ENCODE measurements around the gene NUMBL.
A peak's percentile ranks its signal among the peaks of the same experiment; 100 is the strongest.

NUMBL gene

GRCh38 chr19:40724855-40725254, 34.4 kb upstream of the NUMBL start:
- Histone ChIP-seq H3K4me3 (ENCODE audit: low read depth in 1 of 5, low read length in 5 of 5) (no peak overlapping the region), H3K27me3 (ENCODE audit: control insufficient read depth in 5 of 5, insufficient read depth in 4 of 5, low read length in 5 of 5) (no peaks in the 10 kb centered on the region), H3K9ac (ENCODE audit: low read length in 5 of 5) (no peak overlapping the region), H3K9me3 (ENCODE audit: control insufficient read depth in 5 of 5, low read length in 5 of 5) (no peaks in the 10 kb centered on the region), H3K4me1 (ENCODE audit: control insufficient read depth in 5 of 5, insufficient read depth in 5 of 5, low read length in 5 of 5) (peaks cover 5 to 28% (median 27%) of the 10 kb centered on the region in 5 donors), H3K36me3 (ENCODE audit: control insufficient read depth in 5 of 5, insufficient read depth in 5 of 5, low read length in 5 of 5) (peaks cover 5 to 60% (median 46%) of the 10 kb centered on the region in 5 donors), H3K27ac (ENCODE audit: low read depth, low read length) (no peak overlapping the region)

DNA sequence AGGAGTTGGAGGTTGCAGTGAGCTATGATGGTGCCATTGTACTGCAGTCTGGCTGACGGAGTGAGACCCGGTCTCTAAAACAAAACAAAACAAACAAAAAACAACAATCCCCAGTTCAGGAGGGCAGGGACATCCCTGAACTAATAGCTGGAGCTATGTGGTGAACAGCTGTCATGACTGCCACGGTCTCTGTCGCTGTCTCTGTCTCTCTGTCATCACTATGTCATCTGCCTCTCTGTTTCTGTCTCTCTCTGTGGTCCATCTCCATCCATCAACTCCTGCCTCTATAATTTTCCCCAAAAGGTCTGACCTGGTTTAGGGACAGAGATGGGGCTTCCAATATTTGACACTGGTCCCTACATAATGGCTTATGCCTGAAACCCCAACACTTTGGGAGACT, 33.9 kb upstream of the NUMBL start:
- H3K36me3 ChIP-seq (ENCODE audit: control insufficient read depth in 5 of 5, insufficient read depth in 5 of 5, low read length in 5 of 5), result peaks cover 5 to 56% (median 42%) of the 10 kb centered on the region in 5 donors
- no peak overlapping the region for H3K4me3 ChIP-seq (ENCODE audit: low read depth in 1 of 5, low read length in 5 of 5)
- no peak overlapping the region for H3K9ac ChIP-seq (ENCODE audit: low read length in 5 of 5)
- H3K27me3 ChIP-seq (ENCODE audit: control insufficient read depth in 5 of 5, insufficient read depth in 4 of 5, low read length in 5 of 5), result no peaks in the 10 kb centered on the region
- no peak overlapping the region for H3K27ac ChIP-seq (ENCODE audit: low read depth, low read length)
- H3K4me1 ChIP-seq (ENCODE audit: control insufficient read depth in 5 of 5, insufficient read depth in 5 of 5, low read length in 5 of 5), result peaks cover 5 to 33% (median 33%) of the 10 kb centered on the region in 5 donors
- no peaks in the 10 kb centered on the region for H3K9me3 ChIP-seq (ENCODE audit: control insufficient read depth in 5 of 5, low read length in 5 of 5)

DNA sequence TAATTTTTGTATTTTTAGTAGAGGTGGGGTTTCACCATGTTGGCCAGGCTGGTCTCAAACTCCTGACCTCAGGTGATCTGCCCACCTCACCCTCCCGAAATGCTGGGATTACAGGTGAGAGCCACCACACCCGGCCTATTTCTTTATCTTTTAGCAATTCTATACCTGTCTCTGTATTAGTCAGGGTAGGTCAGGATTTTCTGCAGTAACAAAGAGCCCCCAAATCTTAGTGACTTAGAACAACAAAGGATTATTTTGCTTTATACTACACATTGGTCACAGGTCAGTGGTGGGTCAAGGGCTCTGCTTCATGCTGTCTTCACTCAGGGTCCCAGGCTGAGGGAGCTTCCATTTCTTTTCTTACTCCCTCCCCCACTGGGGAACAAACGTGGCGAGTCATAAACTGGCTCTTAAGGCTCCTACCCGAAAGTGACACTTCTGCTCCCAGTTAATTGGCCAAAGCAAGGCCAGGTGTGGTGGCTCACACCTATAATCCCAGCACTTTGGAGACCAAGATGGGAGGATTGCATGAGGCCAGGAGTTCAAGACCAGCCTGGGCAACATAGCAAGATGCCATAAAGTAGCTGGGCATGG, 33.3 kb upstream of the NUMBL start:
- H3K4me1 ChIP-seq (ENCODE audit: control insufficient read depth in 5 of 5, insufficient read depth in 5 of 5, low read length in 5 of 5), result peaks cover 5 to 39% (median 38%) of the 10 kb centered on the region in 5 donors
- H3K9me3 ChIP-seq (ENCODE audit: control insufficient read depth in 5 of 5, low read length in 5 of 5), result no peaks in the 10 kb centered on the region
- H3K27ac ChIP-seq (ENCODE audit: low read depth, low read length), result no peak overlapping the region
- H3K36me3 ChIP-seq (ENCODE audit: control insufficient read depth in 5 of 5, insufficient read depth in 5 of 5, low read length in 5 of 5), result peaks cover 5 to 51% (median 39%) of the 10 kb centered on the region in 5 donors
- H3K27me3 ChIP-seq (ENCODE audit: control insufficient read depth in 5 of 5, insufficient read depth in 4 of 5, low read length in 5 of 5), result no peaks in the 10 kb centered on the region
- H3K4me3 ChIP-seq (ENCODE audit: low read depth in 1 of 5, low read length in 5 of 5), result no peak overlapping the region
- H3K9ac ChIP-seq (ENCODE audit: low read length in 5 of 5), result no peak overlapping the region

DNA sequence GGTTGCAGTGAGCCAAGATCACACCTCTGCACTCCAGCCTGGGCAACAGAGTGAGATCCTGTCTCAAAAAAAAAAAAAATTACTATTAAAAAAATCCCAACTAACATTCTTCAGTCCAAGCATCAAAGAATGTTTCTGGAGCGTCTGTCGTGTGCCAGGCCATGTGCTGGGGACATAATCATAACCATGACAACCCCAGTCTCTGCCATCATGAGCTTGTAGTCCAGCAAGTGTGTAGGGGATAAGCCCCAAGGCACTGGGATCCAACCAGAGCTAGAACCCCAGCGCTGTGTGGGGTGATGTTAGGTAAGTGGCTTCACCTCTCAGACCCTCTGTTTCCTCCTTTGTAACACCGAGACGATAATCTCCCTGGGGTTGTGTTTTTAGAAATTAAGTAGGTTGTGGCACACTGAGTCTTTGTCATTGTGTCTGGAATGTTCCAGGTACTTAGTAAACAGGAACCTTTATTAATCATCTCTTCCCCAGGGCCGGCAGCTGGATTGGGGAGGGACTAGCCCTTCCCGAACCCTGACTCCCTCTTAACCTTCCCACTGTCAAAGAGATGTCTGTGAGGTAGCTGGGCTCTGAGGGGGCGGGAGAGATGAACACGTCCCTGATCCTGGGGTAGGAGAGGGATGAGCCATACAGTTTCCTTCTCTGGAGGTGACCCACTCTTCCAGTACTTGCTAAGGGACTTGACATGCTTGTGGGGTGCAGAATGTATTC, 31.6 kb upstream of the NUMBL start:
- Histone ChIP-seq H3K36me3 (ENCODE audit: control insufficient read depth in 5 of 5, insufficient read depth in 5 of 5, low read length in 5 of 5) (peaks cover 5 to 38% (median 29%) of the 10 kb centered on the region in 5 donors), H3K9me3 (ENCODE audit: control insufficient read depth in 5 of 5, low read length in 5 of 5) (no peaks in the 10 kb centered on the region), H3K4me1 (ENCODE audit: control insufficient read depth in 5 of 5, insufficient read depth in 5 of 5, low read length in 5 of 5) (peaks cover 5 to 54% (median 53%) of the 10 kb centered on the region in 5 donors), H3K9ac (ENCODE audit: low read length in 5 of 5) (peak overlapping the region in 3 of 5 donors; percentile 41 to 63 (median 46)), H3K27ac (ENCODE audit: low read depth, low read length) (peak overlapping the region; percentile 99), H3K4me3 (ENCODE audit: low read depth in 1 of 5, low read length in 5 of 5) (peak overlapping the region in 4 of 5 donors; percentile 18 to 99 (median 44)), H3K27me3 (ENCODE audit: control insufficient read depth in 5 of 5, insufficient read depth in 4 of 5, low read length in 5 of 5) (no peaks in the 10 kb centered on the region)

DNA sequence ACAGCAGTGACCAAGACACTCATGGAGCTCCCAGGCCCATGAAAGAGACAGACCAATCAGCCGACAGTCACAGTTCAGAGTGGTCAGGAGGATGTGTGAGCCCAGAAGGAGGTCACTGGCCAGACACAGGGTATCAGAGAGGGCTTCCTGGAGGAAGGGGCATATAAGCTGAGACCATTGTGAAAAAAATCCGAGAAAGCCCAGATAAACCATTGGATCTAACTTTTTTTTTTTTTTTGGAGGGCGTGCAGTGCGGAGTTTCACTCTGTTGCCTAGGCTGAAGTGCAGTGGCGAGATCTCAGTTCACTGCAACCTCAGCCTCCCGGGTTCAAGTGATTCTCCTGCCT, 30.7 kb upstream of the NUMBL start:
- peaks cover 0 to 5% (median 0%) of the 10 kb centered on the region in 5 donors for H3K27me3 ChIP-seq (ENCODE audit: control insufficient read depth in 5 of 5, insufficient read depth in 4 of 5, low read length in 5 of 5)
- H3K27ac ChIP-seq (ENCODE audit: low read depth, low read length), result peak overlapping the region; percentile 99
- H3K4me3 ChIP-seq (ENCODE audit: low read depth in 1 of 5, low read length in 5 of 5), result peak overlapping the region; percentile 73 to 99 (median 97)
- H3K9me3 ChIP-seq (ENCODE audit: control insufficient read depth in 5 of 5, low read length in 5 of 5), result no peaks in the 10 kb centered on the region
- H3K9ac ChIP-seq (ENCODE audit: low read length in 5 of 5), result peak overlapping the region in 4 of 5 donors; percentile 73 to 100 (median 74)
- H3K4me1 ChIP-seq (ENCODE audit: control insufficient read depth in 5 of 5, insufficient read depth in 5 of 5, low read length in 5 of 5), result peaks cover 9 to 60% (median 57%) of the 10 kb centered on the region in 5 donors
- peaks cover under 1 to 31% (median 22%) of the 10 kb centered on the region in 5 donors for H3K36me3 ChIP-seq (ENCODE audit: control insufficient read depth in 5 of 5, insufficient read depth in 5 of 5, low read length in 5 of 5)

DNA sequence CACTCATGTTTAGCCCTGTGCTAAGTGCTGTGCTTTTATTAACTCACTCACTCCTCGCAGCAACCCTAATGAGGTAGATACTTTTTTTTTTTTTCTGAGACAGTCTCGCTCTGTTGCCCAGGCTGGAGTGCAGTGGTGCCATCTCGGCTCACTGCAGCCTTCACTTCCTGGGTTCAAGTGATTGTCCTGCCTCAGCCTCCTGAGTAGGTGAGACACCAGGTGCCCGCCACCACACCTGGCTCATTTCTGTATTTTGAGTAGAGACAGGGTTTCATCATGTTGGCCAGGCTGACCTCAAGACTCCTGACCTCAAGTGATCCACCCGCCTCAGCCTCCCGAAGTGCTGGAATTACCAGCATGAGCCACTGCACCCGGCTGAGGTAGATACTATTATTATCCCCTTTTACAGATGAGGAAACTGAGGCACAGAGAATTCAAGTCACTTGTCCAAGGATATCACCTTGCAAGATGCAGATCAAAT, 29.0 kb upstream of the NUMBL start:
- Histone ChIP-seq H3K27me3 (ENCODE audit: control insufficient read depth in 5 of 5, insufficient read depth in 4 of 5, low read length in 5 of 5) (peaks cover 0 to 8% (median 0%) of the 10 kb centered on the region in 5 donors), H3K4me3 (ENCODE audit: low read depth in 1 of 5, low read length in 5 of 5) (peak overlapping the region; percentile 73 to 99 (median 97)), H3K36me3 (ENCODE audit: control insufficient read depth in 5 of 5, insufficient read depth in 5 of 5, low read length in 5 of 5) (peaks cover 0 to 20% (median 12%) of the 10 kb centered on the region in 5 donors), H3K9me3 (ENCODE audit: control insufficient read depth in 5 of 5, low read length in 5 of 5) (no peaks in the 10 kb centered on the region), H3K9ac (ENCODE audit: low read length in 5 of 5) (peak overlapping the region; percentile 95 to 100 (median 99)), H3K27ac (ENCODE audit: low read depth, low read length) (peak overlapping the region; percentile 99), H3K4me1 (ENCODE audit: control insufficient read depth in 5 of 5, insufficient read depth in 5 of 5, low read length in 5 of 5) (peaks cover 21 to 77% (median 72%) of the 10 kb centered on the region in 5 donors)

- H3K27me3 ChIP-seq (ENCODE audit: control insufficient read depth in 5 of 5, insufficient read depth in 4 of 5, low read length in 5 of 5), result peaks cover 0 to 8% (median 0%) of the 10 kb centered on the region in 5 donors
- peak overlapping the region; percentile 86 to 99 (median 97) for H3K4me3 ChIP-seq (ENCODE audit: low read depth in 1 of 5, low read length in 5 of 5)
- H3K4me1 ChIP-seq (ENCODE audit: control insufficient read depth in 5 of 5, insufficient read depth in 5 of 5, low read length in 5 of 5), result peaks cover 23 to 82% (median 77%) of the 10 kb centered on the region in 5 donors
- peak overlapping the region; percentile 99 for H3K27ac ChIP-seq (ENCODE audit: low read depth, low read length)
- peak overlapping the region; percentile 95 to 100 (median 99) for H3K9ac ChIP-seq (ENCODE audit: low read length in 5 of 5)
- no peaks in the 10 kb centered on the region for H3K9me3 ChIP-seq (ENCODE audit: control insufficient read depth in 5 of 5, low read length in 5 of 5)
- H3K36me3 ChIP-seq (ENCODE audit: control insufficient read depth in 5 of 5, insufficient read depth in 5 of 5, low read length in 5 of 5), result peaks cover 0 to 15% (median 7%) of the 10 kb centered on the region in 5 donors
These were observed 28.4 kb upstream of the NUMBL start for GRCh38 chr19:40718774-40719391.

GRCh38 chr19:40717880-40718773, 27.7 kb upstream of the NUMBL start:
- Histone ChIP-seq H3K27ac (ENCODE audit: low read depth, low read length) (peak overlapping the region; percentile 99), H3K9me3 (ENCODE audit: control insufficient read depth in 5 of 5, low read length in 5 of 5) (no peaks in the 10 kb centered on the region), H3K36me3 (ENCODE audit: control insufficient read depth in 5 of 5, insufficient read depth in 5 of 5, low read length in 5 of 5) (peaks cover 0 to 11% (median 3%) of the 10 kb centered on the region in 5 donors), H3K9ac (ENCODE audit: low read length in 5 of 5) (peak overlapping the region; percentile 95 to 100 (median 99)), H3K4me1 (ENCODE audit: control insufficient read depth in 5 of 5, insufficient read depth in 5 of 5, low read length in 5 of 5) (peaks cover 23 to 83% (median 78%) of the 10 kb centered on the region in 5 donors), H3K27me3 (ENCODE audit: control insufficient read depth in 5 of 5, insufficient read depth in 4 of 5, low read length in 5 of 5) (peaks cover 0 to 8% (median 0%) of the 10 kb centered on the region in 5 donors), H3K4me3 (ENCODE audit: low read depth in 1 of 5, low read length in 5 of 5) (peak overlapping the region; percentile 86 to 99 (median 97))

- H3K27me3 ChIP-seq (ENCODE audit: control insufficient read depth in 5 of 5, insufficient read depth in 4 of 5, low read length in 5 of 5), result peaks cover 0 to 8% (median 0%) of the 10 kb centered on the region in 5 donors
- peak overlapping the region; percentile 86 to 99 (median 97) for H3K4me3 ChIP-seq (ENCODE audit: low read depth in 1 of 5, low read length in 5 of 5)
- H3K9ac ChIP-seq (ENCODE audit: low read length in 5 of 5), result peak overlapping the region; percentile 95 to 100 (median 99)
- H3K4me1 ChIP-seq (ENCODE audit: control insufficient read depth in 5 of 5, insufficient read depth in 5 of 5, low read length in 5 of 5), result peaks cover 23 to 81% (median 75%) of the 10 kb centered on the region in 5 donors
- peak overlapping the region; percentile 99 for H3K27ac ChIP-seq (ENCODE audit: low read depth, low read length)
- no peaks in the 10 kb centered on the region for H3K9me3 ChIP-seq (ENCODE audit: control insufficient read depth in 5 of 5, low read length in 5 of 5)
- H3K36me3 ChIP-seq (ENCODE audit: control insufficient read depth in 5 of 5, insufficient read depth in 5 of 5, low read length in 5 of 5), result peaks cover 0 to 13% (median 3%) of the 10 kb centered on the region in 5 donors
These were observed 27.0 kb upstream of the NUMBL start for GRCh38 chr19:40717325-40717879.

All from subcutaneous abdominal adipose tissue (tissue), 5 donors.